Measurements from ENCODE around the gene ADAMTS15. TPM values are rescaled to one million over a fixed set of nuclear protein-coding genes. Genes with fewer than 3 reads are reported as not detected.

ADAMTS15 gene
- total RNA-seq, 4 donors from 2014 or later, result 8.4 to 11.8 (median 9.5) TPM

- WGBS, 2 donors (ENCODE audit: low coverage in 1 of 2), result 93 to 100% methylated on average over 4 to 8 of the region's 11 CpGs
- H3K36me3 ChIP-seq, result peaks cover 0 to 8% of the 10 kb centered on the region in 2 donors
- peaks cover 2 to 46% (median 20%) of the 10 kb centered on the region in 3 donors for H3K4me1 ChIP-seq
- peak overlapping the region in 1 of 4 donors; percentile 10 for H3K27ac ChIP-seq
- H3K4me3 ChIP-seq, result no peak overlapping the region
- TF ChIP-seq EP300 (IDR thresholded peaks at IDR 0.05), result no peak
- TF ChIP-seq POLR2AphosphoS5 (IDR thresholded peaks at IDR 0.05), result no peak
- TF ChIP-seq POLR2A (IDR thresholded peaks at IDR 0.05), result no peak
- TF ChIP-seq, protein P1, sequence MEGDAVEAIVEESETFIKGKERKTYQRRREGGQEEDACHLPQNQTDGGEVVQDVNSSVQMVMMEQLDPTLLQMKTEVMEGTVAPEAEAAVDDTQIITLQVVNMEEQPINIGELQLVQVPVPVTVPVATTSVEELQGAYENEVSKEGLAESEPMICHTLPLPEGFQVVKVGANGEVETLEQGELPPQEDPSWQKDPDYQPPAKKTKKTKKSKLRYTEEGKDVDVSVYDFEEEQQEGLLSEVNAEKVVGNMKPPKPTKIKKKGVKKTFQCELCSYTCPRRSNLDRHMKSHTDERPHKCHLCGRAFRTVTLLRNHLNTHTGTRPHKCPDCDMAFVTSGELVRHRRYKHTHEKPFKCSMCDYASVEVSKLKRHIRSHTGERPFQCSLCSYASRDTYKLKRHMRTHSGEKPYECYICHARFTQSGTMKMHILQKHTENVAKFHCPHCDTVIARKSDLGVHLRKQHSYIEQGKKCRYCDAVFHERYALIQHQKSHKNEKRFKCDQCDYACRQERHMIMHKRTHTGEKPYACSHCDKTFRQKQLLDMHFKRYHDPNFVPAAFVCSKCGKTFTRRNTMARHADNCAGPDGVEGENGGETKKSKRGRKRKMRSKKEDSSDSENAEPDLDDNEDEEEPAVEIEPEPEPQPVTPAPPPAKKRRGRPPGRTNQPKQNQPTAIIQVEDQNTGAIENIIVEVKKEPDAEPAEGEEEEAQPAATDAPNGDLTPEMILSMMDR (IDR thresholded peaks at IDR 0.05), result no peak
- no peaks in the 10 kb centered on the region for H3K27me3 ChIP-seq
- no peak for ATAC-seq
- H3K9me3 ChIP-seq, result no peaks in the 10 kb centered on the region
Measured at GRCh38 chr11:130416906-130417305, 31.5 kb upstream of the ADAMTS15 start.

- ATAC-seq, result no peak
- peaks cover 2 to 44% (median 20%) of the 10 kb centered on the region in 3 donors for H3K4me1 ChIP-seq
- H3K9me3 ChIP-seq, result no peaks in the 10 kb centered on the region
- H3K27ac ChIP-seq, result peak overlapping the region; percentile 9 to 80 (median 72)
- TF ChIP-seq, protein P1 (IDR thresholded peaks at IDR 0.05), result no peak
- no peak for TF ChIP-seq EP300 (IDR thresholded peaks at IDR 0.05)
- no peak for TF ChIP-seq POLR2A (IDR thresholded peaks at IDR 0.05)
- no peak for TF ChIP-seq POLR2AphosphoS5 (IDR thresholded peaks at IDR 0.05)
- no peaks in the 10 kb centered on the region for H3K27me3 ChIP-seq
- no peak overlapping the region for H3K4me3 ChIP-seq
- 71 to 100% methylated on average over 1 of the region's 5 CpGs for WGBS, 2 donors (ENCODE audit: low coverage in 1 of 2)
- peaks cover 0 to 8% of the 10 kb centered on the region in 2 donors for H3K36me3 ChIP-seq
Measured at GRCh38 chr11:130418210-130418609, 30.2 kb upstream of the ADAMTS15 start.

GRCh38 chr11:130418756-130419155 lies 29.7 kb upstream of the ADAMTS15 start:
- H3K27ac ChIP-seq, result peak overlapping the region; percentile 11 to 80 (median 72)
- no peaks in the 10 kb centered on the region for H3K27me3 ChIP-seq
- peak; percentile 82 for ATAC-seq
- H3K36me3 ChIP-seq, result peaks cover 0 to 8% of the 10 kb centered on the region in 2 donors
- no peaks in the 10 kb centered on the region for H3K9me3 ChIP-seq
- TF ChIP-seq, protein P1 (IDR thresholded peaks at IDR 0.05), result no peak
- peak; percentile 76 for TF ChIP-seq POLR2AphosphoS5 (IDR thresholded peaks at IDR 0.05)
- TF ChIP-seq EP300 (IDR thresholded peaks at IDR 0.05), result no peak
- no peak overlapping the region for H3K4me3 ChIP-seq
- peaks cover 2 to 39% (median 20%) of the 10 kb centered on the region in 3 donors for H3K4me1 ChIP-seq
- no CpG with 5 or more reads among the region's 12 CpGs for WGBS, 2 donors (ENCODE audit: low coverage in 1 of 2)

DNA sequence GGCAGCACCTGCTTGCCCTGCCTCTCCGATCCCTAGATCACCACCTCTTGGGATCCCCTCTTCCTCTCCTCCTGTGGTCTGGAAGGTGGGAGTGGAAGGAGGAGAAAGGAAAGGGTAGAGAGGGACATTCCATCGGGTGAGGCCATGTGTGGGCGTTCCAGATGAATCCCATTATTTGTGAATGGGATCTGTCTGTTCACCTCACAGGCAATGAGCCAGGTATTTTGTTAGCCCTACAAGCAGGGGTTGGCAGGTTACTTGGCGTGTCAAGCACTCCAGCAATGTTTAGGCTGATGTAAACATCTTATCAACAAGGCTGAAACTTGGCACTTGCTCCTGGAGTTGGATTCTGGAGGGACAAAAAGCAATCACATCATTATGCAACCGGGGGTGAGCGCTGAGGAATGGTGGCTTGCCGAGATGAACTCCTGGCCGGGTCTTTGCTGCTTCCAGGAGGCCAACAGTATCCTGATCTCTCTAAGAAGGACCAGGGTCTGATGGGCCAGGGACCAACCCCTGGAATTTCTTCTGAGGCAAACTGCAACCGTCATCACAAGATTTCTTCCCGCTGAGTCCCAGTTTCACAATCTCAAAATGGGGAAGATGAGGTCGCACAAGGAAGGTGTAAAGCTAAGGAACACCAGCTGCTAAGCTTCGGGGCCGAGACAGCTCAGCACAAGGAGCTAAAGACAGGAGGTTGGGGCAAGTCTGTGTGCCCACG lies 27.8 kb upstream of the ADAMTS15 start:
- Histone ChIP-seq H3K36me3 (peaks cover 0 to 8% of the 10 kb centered on the region in 2 donors), H3K9me3 (no peaks in the 10 kb centered on the region), H3K27me3 (no peaks in the 10 kb centered on the region), H3K4me3 (no peak overlapping the region), H3K4me1 (peaks cover 2 to 37% (median 20%) of the 10 kb centered on the region in 3 donors), H3K27ac (peak overlapping the region; percentile 49 to 80 (median 72))
- peak; percentile 73 for ATAC-seq
- TF ChIP-seq POLR2AphosphoS5 (IDR thresholded peaks at IDR 0.05) (peak; percentile 68), EP300 (IDR thresholded peaks at IDR 0.05) (no peak)
- 40 to 69% methylated on average over 7 to 10 of the region's 14 CpGs for WGBS, 2 donors (ENCODE audit: low coverage in 1 of 2)

DNA sequence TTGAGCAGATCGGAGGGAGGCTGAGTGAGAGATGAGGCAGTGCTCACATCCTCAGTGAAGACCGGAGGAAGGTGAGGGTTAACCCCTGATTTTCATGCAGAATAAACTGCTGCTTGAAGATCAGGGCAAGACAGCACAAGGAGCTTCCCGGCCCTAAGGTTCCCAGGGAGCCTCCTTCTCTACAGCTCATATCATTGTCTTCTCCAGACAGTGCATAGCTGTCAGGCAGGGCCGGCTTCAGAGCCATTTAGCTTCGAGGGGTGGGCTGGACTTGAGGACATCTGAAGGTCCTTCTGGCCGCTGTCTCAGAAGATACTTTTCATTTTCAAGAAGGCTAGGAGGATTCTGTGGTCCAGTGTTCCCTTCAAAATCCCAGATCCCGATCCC lies 27.3 kb upstream of the ADAMTS15 start:
- H3K4me3 ChIP-seq, result no peak overlapping the region
- no peaks in the 10 kb centered on the region for H3K27me3 ChIP-seq
- no peak for ATAC-seq
- H3K36me3 ChIP-seq, result peaks cover 0 to 8% of the 10 kb centered on the region in 2 donors
- TF ChIP-seq EP300 (IDR thresholded peaks at IDR 0.05), result no peak
- no peak for TF ChIP-seq POLR2AphosphoS5 (IDR thresholded peaks at IDR 0.05)
- TF ChIP-seq POLR2A (IDR thresholded peaks at IDR 0.05), result no peak
- TF ChIP-seq, protein P1 (IDR thresholded peaks at IDR 0.05), result no peak
- H3K9me3 ChIP-seq, result no peaks in the 10 kb centered on the region
- WGBS, 2 donors (ENCODE audit: low coverage in 1 of 2), result 83 to 94% methylated on average over 4 to 7 of the region's 7 CpGs
- peak overlapping the region; percentile 49 to 80 (median 72) for H3K27ac ChIP-seq
- H3K4me1 ChIP-seq, result peaks cover 2 to 41% (median 20%) of the 10 kb centered on the region in 3 donors
